ENCODE results near the gene ALCAM. TPM values are rescaled to one million over a fixed set of nuclear protein-coding genes. Genes with fewer than 3 reads are reported as not detected.

Gene ALCAM
- polyA plus RNA-seq, 3 donors, result 112 to 151 (median 124) TPM

DNA sequence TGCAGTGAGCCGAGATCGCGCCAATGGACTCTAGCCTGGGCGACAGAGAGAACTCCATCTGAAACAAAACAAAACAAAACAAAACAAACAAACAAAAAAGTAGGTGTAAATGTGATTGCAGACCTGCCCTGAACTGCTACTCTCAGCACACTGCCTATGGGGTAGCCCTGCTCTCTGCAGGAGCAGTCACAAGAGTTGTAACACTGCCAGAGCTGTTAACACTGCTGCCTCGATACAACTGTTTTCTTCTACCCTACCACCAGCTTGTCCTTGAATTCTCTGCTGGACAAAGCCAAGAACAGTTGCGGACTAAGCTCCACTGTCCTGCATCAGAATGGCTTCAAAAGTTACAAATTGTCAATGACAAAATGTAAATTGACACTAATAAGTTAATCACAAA lies 89.3 kb downstream of the ALCAM start:
- DNase-seq (ENCODE audit: extremely low read depth in 1 of 11, low read depth in 9 of 11, low spot score in 4 of 11), result no peak

GRCh38 chr3:105458518-105459215 lies 92.0 kb downstream of the ALCAM start:
- DNase-seq (ENCODE audit: extremely low read depth in 1 of 11, low read depth in 9 of 11, low spot score in 4 of 11), result no peak

GRCh38 chr3:105459566-105460290 lies 93.0 kb downstream of the ALCAM start:
- no peak for DNase-seq (ENCODE audit: extremely low read depth in 1 of 11, low read depth in 9 of 11, low spot score in 4 of 11)

DNA sequence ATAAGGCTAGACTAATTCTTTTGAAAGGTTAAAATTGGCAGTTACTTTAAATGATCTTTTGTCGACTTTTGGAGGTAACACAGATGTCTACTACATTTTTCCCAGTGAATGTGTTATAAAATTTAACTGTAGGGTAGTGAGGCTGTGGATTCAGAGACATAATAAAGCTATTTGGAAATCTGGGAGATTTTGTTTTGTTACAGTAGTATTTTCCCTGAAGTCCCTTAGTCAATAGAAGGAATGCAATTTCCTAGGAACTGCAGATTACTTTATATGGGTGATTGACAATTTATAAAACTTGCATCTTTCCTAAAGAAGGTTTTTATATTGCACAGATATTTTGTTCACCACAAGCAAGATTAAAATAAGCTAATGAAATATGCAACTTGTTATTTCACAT lies 96.9 kb downstream of the ALCAM start:
- no peak for DNase-seq (ENCODE audit: extremely low read depth in 1 of 11, low read depth in 9 of 11, low spot score in 4 of 11)

DNA sequence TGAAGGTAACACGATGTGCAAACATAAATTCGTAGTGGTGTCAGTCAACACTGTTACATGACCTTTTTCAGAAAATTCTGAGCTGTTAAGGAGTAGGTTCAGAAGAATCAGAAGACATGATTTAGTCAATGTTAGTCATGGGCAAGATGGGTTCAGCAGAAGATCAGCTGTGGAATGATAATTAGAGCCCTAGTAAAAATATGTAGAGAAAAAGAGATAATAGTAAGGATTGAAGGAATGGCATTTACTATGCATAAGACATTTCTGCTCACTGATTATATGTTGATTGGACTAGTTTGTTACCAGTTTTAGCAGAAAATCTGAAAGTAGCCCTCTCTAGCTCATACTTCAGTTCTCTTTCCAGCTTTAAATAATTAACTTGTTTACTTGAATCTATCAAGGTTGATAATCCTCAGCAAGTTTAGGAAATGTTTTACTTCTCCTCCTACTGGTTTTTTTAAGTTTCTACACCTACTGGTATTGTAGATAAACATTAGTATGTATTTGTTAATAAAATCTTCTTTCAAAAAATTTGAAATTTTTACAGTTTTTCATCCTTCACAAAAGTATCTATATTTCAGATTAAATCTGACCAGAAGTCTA lies 98.6 kb downstream of the ALCAM start:
- DNase-seq (ENCODE audit: extremely low read depth in 1 of 11, low read depth in 9 of 11, low spot score in 4 of 11), result no peak

GRCh38 chr3:105466072-105466471 lies 99.4 kb downstream of the ALCAM start:
- DNase-seq (ENCODE audit: extremely low read depth in 1 of 11, low read depth in 9 of 11, low spot score in 4 of 11), result no peak

DNA sequence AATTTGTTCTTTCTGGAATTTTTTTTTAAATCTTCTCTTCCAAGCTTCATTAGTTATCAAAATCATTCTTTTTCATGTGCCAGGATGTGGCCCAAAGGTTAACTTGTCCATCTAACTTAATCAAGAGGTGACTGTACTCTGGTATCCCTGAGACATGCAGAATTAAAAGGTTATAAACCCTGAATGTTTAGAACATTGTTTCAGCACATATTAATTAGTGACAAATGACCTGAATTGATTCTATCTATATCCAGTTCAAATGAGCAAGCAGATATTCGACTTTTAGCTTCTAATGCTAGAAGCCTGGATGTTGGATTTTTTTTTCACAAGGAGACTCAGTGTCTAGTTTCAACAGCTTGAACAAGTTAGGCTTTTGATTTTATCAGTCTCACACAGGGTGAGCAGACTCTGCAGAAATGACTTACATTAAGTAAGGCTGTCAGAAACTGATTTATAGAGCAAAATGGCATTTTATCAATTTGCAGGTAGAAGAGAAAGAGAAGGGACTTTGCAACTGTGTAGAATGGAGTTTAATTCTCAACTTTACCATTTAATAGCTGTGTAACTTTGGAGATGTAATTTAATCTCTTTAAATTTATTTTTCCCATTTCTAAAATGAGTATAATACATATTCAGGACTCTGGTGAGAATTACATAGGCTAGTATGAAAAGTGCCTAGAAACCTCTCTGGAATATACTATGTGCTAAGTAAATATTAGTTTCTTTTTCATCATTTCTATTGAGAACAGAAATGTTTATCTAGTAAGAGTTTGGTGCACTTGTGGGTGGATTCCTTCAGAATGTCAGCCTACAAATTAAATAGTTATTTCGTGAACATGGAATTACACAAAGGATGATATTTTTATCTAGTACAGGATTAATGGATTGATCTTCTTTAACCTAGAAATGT lies 100.0 kb downstream of the ALCAM start:
- DNase-seq (ENCODE audit: extremely low read depth in 1 of 11, low read depth in 9 of 11, low spot score in 4 of 11), result no peak

GRCh38 chr3:105470851-105471250 lies 104.1 kb downstream of the ALCAM start:
- no peak for DNase-seq (ENCODE audit: extremely low read depth in 1 of 11, low read depth in 9 of 11, low spot score in 4 of 11)

- no peak for DNase-seq (ENCODE audit: extremely low read depth in 1 of 11, low read depth in 9 of 11, low spot score in 4 of 11)
Observed at GRCh38 chr3:105473521-105474223, 107.0 kb downstream of the ALCAM start.

GRCh38 chr3:105480768-105481167 lies 114.1 kb downstream of the ALCAM start:
- peak in 8 of 11 donors; percentile 9 to 27 (median 13) for DNase-seq (ENCODE audit: extremely low read depth in 1 of 11, low read depth in 9 of 11, low spot score in 4 of 11)

GRCh38 chr3:105483476-105483875 lies 116.8 kb downstream of the ALCAM start:
- DNase-seq (ENCODE audit: extremely low read depth in 1 of 11, low read depth in 9 of 11, low spot score in 4 of 11), result no peak

DNA sequence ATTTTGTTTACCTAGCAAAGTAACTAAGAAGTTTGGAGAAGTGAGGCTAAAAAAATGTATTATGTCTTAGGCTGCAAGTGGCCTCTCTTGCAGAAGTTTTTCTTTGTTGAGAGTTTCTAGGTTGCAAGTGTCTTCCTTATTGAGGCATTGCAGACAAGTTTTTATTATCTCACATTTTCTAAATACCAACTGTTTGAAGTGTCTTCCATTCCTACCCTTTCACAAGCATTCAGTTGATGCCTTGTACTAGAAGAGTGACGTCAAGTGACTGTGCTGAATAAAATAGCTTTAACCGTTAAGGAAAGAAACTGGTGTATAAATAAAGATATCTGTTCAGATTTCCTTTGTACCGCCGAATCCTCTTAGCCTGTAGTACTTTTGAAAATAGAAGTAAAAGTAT lies 123.3 kb downstream of the ALCAM start:
- DNase-seq (ENCODE audit: extremely low read depth in 1 of 11, low read depth in 9 of 11, low spot score in 4 of 11), result no peak

GRCh38 chr3:105493305-105493892 lies 126.7 kb downstream of the ALCAM start:
- DNase-seq (ENCODE audit: extremely low read depth in 1 of 11, low read depth in 9 of 11, low spot score in 4 of 11), result no peak

DNA sequence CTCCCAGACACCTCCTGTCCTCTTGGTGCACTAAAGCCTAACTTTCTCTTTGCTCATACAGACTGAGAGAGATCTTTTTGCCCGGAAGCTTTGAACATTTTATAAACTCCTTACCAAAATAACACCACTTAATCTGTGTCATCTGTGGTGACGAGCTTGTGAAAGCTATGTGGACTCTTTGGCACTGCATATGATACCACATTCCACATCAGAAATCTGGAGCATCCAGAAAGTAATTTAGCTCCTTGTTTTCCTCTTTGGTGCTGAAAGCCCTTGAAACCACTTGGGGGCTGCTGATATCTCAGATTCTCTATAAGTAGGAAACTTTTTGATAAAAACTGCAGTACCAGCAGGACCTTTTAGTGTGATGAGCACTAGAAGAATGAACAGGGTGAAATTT lies 128.3 kb downstream of the ALCAM start:
- no peak for DNase-seq (ENCODE audit: extremely low read depth in 1 of 11, low read depth in 9 of 11, low spot score in 4 of 11)

DNA sequence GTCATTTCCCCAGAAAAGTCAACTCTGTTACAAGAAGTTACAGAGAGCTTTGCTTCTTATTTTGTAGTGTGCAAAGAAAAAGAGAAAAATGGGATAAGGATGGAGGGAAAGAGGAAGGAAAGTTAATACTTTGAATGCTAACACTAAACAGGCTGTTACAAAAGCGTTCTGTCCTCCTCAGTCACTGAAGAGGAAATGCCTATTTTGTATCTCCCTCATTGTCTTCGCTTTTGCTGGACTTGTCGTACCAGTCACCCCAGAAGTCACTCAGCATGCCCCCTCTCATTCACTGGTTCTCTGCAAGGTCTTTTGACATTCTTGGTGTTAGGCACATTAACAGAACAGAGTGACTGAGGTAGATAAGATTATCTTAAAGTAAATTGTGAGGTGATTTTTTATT lies 129.6 kb downstream of the ALCAM start:
- no peak for DNase-seq (ENCODE audit: extremely low read depth in 1 of 11, low read depth in 9 of 11, low spot score in 4 of 11)

DNA sequence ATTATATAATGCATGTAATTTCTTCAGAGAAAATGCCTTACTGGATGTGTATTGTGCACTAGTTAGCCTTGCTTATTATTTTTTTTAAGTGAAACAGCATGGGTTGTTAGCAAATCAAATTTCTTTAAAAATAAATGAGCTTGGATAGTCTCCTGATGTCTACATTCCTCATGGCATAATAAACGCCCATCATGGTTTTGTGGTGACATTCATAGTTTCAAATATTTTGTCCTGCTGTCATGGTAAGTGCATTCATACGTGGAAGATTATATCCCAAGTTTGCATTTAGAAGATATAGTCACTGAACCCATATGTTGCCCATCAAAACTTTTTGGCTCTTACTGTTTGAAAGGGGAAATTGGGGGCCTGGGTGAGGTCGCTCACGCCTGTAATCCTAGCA lies 130.7 kb downstream of the ALCAM start:
- DNase-seq (ENCODE audit: extremely low read depth in 1 of 11, low read depth in 9 of 11, low spot score in 4 of 11), result no peak

DNA sequence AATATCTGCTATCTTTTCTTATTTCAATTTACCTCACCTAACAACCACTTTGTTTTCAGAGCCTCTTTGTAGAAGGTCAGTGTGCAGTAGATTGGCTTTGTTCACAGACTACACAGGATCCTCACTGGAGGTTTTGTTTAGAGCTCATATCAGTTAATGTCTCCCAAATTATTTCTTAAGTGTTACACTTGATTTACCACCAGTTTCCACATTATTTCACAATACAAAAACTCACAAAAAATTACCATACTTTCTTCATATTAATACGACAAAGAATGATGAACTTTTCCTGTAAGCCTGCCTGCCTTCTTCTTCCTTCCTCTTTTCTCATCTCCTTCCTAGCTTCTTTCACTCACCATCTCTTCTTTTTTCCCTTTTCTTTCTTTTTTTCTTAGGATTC lies 133.3 kb downstream of the ALCAM start:
- no peak for DNase-seq (ENCODE audit: extremely low read depth in 1 of 11, low read depth in 9 of 11, low spot score in 4 of 11)

GRCh38 chr3:105502333-105502732 lies 135.6 kb downstream of the ALCAM start:
- DNase-seq (ENCODE audit: extremely low read depth in 1 of 11, low read depth in 9 of 11, low spot score in 4 of 11), result no peak

All from renal cortex interstitium (tissue), 11 donors.